Measurements from ENCODE around the gene DSCAML1. TPM values are rescaled to one million over a fixed set of nuclear protein-coding genes. Genes with fewer than 3 reads are reported as not detected.

The DSCAML1 gene
- total RNA-seq, 1 donor = not detected

DNA sequence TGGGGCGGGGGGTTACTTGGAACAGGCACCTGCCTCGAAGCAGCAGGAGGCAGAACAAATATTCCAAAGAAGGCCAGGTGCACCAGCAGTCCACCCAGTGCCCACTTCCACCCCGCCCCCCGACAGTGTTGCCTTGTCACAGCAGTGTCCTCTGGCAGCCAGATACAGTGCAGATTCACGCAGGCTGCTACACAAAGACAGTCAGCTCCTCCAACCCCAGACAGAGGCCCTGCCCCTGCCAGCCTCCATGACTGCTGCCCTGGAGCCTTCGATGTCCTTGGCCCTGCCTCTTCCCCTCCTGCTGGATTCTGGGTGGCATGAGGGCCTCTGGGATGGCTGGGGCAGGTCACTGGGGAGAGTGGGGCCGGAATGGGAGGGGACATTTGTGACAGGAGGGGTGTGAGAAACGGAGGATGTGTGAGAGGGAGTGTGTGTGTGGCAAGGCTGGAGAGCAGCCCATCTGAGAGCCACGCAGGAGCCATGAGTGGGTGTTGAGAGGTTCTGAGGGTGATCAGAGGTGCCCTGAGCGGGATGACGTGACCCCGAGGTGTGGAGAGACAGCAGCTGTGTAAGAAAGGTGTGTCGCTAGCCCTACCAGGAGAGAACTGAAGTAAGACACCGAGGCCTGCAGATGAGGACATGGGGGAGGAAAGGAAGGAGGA is 295.6 kb downstream of the DSCAML1 start:
- DNase-seq (ENCODE audit: low read depth) = no peak
- no peak for TF ChIP-seq CTCF (IDR thresholded peaks at IDR 0.05; ENCODE audit: insufficient read depth, low read depth, low read length)
- no peak overlapping the region for H3K4me3 ChIP-seq (ENCODE audit: low read depth, low read length)

GRCh38 chr11:117498791-117499190 is 298.2 kb downstream of the DSCAML1 start:
- no peak for DNase-seq (ENCODE audit: low read depth)
- TF ChIP-seq CTCF (IDR thresholded peaks at IDR 0.05; ENCODE audit: insufficient read depth, low read depth, low read length) = no peak
- no peak overlapping the region for H3K4me3 ChIP-seq (ENCODE audit: low read depth, low read length)

DNA sequence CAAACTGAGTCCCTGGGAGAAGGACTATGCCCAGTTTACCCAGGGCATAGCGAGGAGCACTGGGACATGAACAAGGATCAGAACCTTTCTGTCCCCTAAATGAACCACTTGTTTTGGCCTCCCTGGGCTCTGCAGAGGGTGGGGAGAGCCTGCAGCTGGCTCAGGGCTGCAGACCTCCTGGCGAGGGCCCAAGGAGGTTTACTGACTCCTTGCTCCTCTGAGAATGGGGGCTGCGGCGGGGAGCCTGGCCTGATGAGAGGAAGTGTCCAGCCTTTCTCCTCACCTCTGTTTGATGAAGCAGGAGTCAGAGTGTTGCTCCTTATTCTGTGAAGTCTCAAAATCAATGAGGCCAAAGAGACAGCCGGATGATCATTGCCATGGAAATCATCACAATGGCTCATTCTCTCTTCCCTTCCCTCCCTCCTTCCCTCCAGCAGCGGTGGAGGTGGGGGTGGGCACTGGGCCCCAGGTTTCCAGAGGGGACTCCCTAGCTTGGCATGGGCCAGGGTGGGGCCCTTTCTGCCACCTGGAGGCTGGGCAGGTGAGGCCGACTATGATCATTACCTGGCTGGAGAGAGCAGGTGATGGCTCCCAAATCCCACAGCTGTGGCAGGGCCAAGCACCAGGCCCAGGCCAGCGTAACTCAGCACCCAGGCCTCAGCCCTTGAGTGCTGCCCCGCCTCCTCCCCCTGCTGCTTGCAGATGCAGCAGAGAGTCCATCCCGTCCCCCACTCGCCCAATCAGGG is 299.6 kb downstream of the DSCAML1 start:
- no peak for DNase-seq (ENCODE audit: low read depth)
- H3K4me3 ChIP-seq (ENCODE audit: low read depth, low read length) = no peak overlapping the region
- TF ChIP-seq CTCF (IDR thresholded peaks at IDR 0.05; ENCODE audit: insufficient read depth, low read depth, low read length) = no peak

- no peak overlapping the region for H3K4me3 ChIP-seq (ENCODE audit: low read depth, low read length)
- TF ChIP-seq CTCF (IDR thresholded peaks at IDR 0.05; ENCODE audit: insufficient read depth, low read depth, low read length) = no peak
- no peak for DNase-seq (ENCODE audit: low read depth)
Observed at GRCh38 chr11:117495357-117495756, 301.7 kb downstream of the DSCAML1 start.

DNA sequence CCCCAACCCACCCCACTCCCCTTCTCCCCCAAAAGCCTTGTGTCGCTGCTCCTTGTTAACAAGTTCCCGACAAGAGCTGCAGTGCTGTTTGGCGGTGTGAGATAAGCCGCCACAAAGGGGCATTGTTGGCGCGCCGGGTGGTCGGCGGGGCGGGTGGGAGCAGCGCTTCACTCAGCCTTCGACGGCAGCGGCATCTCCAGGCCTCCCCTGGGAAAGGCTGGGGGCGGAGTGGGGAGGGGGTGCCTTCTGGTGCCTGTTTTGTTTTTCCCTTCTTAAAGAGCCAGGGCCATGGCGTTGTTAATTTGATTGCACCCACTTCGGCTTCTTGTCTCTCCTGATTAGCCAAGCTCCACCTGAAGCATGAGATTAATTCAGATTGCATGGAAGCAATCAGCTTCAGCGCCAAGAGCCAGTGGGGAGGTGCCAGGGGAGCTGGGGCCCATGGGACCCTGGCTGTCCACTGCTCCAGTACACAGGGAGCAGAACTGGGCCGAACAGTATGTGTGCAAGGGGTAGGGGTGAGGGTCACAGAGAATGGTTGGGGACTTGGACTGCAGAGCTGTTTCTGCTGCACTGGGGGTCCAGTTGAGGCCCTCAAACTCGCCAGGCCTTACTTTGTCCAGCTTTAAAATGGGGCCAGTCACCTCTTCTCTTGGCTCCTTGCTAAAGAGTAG is 304.3 kb downstream of the DSCAML1 start:
- DNase-seq (ENCODE audit: low read depth) = no peak
- no peak overlapping the region for H3K4me3 ChIP-seq (ENCODE audit: low read depth, low read length)
- no peak for TF ChIP-seq CTCF (IDR thresholded peaks at IDR 0.05; ENCODE audit: insufficient read depth, low read depth, low read length)

DNA sequence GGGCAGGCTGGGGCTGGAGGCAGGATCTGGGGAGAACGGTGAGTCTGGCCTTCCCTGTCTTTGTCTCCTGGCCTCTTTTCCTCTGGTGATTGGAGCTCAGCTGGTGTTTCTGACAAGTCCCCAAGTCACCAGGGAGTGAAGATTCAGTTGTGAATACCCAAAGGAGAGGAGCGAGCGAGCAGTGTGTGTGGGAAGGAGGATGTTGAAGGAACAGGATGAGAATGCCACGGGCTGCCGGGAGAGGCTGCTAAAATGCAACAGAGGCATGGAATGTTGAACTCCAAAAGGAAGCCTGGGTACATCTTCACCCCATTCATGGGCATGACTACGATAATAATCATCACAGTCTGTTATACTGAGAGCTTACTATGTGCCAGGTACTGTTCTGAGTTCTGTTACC is 306.1 kb downstream of the DSCAML1 start:
- TF ChIP-seq CTCF (IDR thresholded peaks at IDR 0.05; ENCODE audit: insufficient read depth, low read depth, low read length) = no peak
- no peak for DNase-seq (ENCODE audit: low read depth)
- H3K4me3 ChIP-seq (ENCODE audit: low read depth, low read length) = no peak overlapping the region
